A549 (cell line): ENCODE results near the gene TBX6.

Experiments used
- CTCF ChIP-seq: fragments of >200 bp; sonication (Bioruptor Twin); formaldehyde crosslinking; IDR thresholded peaks from 3 replicates; pipeline ENCODE4 v1.5.1; 2016
- ELK1 ChIP-seq: fragments of 150-350 bp; IDR thresholded peaks from 2 replicates; pipeline ENCODE4 v1.6.1; 2014; ENCODE audit warnings: low read depth, mild to moderate bottlenecking, low read length
- MAX ChIP-seq: IDR thresholded peaks from 2 replicates; pipeline ENCODE4 v1.6.1; 2012
- PBX3 ChIP-seq: IDR thresholded peaks from 2 replicates; pipeline ENCODE4 v1.6.1; 2012
- PHF8 ChIP-seq: fragments of 200-600 bp; sonication (generic); IDR thresholded peaks from 2 replicates; pipeline ENCODE4 v1.6.1; 2016; ENCODE audit warnings: low read depth, mild to moderate bottlenecking, antibody characterized with exemption, moderate library complexity, borderline replicate concordance
- RAD21 ChIP-seq, 2 experiments: fragments of >200 bp in 1 of 2; sonication (Bioruptor Twin) in 1 of 2; formaldehyde crosslinking in 1 of 2; IDR thresholded peaks in 1 of 2; conservative IDR thresholded peaks in 1 of 2; 2 replicates in 1 of 2; 3 replicates in 1 of 2; pipeline ENCODE4 v1.6.1; 2012 to 2018; ENCODE audit warnings: inconsistent platforms in 1 of 2
- USF2 ChIP-seq: fragments of 450-650 bp; IDR thresholded peaks from 2 replicates; pipeline ENCODE4 v1.6.1; 2014; ENCODE audit warnings: antibody characterized with exemption

- TF ChIP-seq MAX (no peak), PBX3 (no peak), CTCF (no peak), USF2 (no peak), ELK1 (no peak), RAD21 (conservative IDR thresholded peaks at IDR 0.05 in 1 of 2, IDR thresholded peaks at IDR 0.05 in 1 of 2) (no peak), PHF8 (no peak)
Measured at GRCh38 chr16:30108059-30108850, 16.5 kb upstream of the TBX6 start.
